Measurements from ENCODE around the gene CHI3L2. TPM values are rescaled to one million over a fixed set of nuclear protein-coding genes. Genes with fewer than 3 reads are reported as not detected.
A peak's percentile ranks its signal among the peaks of the same experiment; 100 is the strongest.

Gene CHI3L2
- total and polyA plus RNA-seq, 2 of the 13 experiments (the other 11 are each of a cell fraction or from before 2014, with no cell fraction given), result 0.46 to 1.7 TPM

- TF ChIP-seq ZNF281 (CRISPR knock-in tag; IDR thresholded peaks at IDR 0.05; ENCODE audit: borderline replicate concordance) (peak; percentile 54; the same call in 1 of the 2 replicates), ZNF678 (CRISPR knock-in tag; IDR thresholded peaks at IDR 0.05) (no peak), SP5 (CRISPR knock-in tag; IDR thresholded peaks at IDR 0.05; ENCODE audit: borderline replicate concordance, low read depth) (0 out of 2 replicates have a peak, but pooled peaks have one; percentile 27), ATAD3A (CRISPR knock-in tag; IDR thresholded peaks at IDR 0.05) (no peak), ZFP41 (CRISPR knock-in tag; IDR thresholded peaks at IDR 0.05; ENCODE audit: borderline replicate concordance) (no peak), LCORL (IDR thresholded peaks at IDR 0.05) (0 out of 2 replicates have a peak, but pooled peaks have one; percentile 19), LCORL (CRISPR knock-in tag; IDR thresholded peaks at IDR 0.05) (peak; percentile 98), PLRG1 (conservative IDR thresholded peaks at IDR 0.05) (no peak), PRDM15 (CRISPR knock-in tag; IDR thresholded peaks at IDR 0.05) (no peak), SOX5 (CRISPR knock-in tag; IDR thresholded peaks at IDR 0.05; ENCODE audit: borderline replicate concordance) (peak; percentile 55; the same call in 1 of the 2 replicates), ERF (CRISPR knock-in tag; IDR thresholded peaks at IDR 0.05) (0 out of 2 replicates have a peak, but pooled peaks have one; percentile 19), FOXJ3 (CRISPR knock-in tag; IDR thresholded peaks at IDR 0.05; ENCODE audit: borderline replicate concordance) (no peak), ZNF660 (CRISPR knock-in tag; IDR thresholded peaks at IDR 0.05; ENCODE audit: borderline replicate concordance, low read depth) (no peak), ELK4 (CRISPR knock-in tag; IDR thresholded peaks at IDR 0.05; ENCODE audit: borderline replicate concordance) (no peak), GMEB2 (CRISPR knock-in tag; IDR thresholded peaks at IDR 0.05; ENCODE audit: low read depth) (no peak), ZFP90 (CRISPR knock-in tag; IDR thresholded peaks at IDR 0.05; ENCODE audit: borderline replicate concordance) (peak; percentile 28; the same call in 1 of the 2 replicates), ZNF253 (CRISPR knock-in tag; IDR thresholded peaks at IDR 0.05; ENCODE audit: borderline replicate concordance) (no peak), FLYWCH1 (CRISPR knock-in tag; IDR thresholded peaks at IDR 0.05) (no peak), PPARG (CRISPR knock-in tag; conservative IDR thresholded peaks at IDR 0.05) (0 out of 2 replicates have a peak, but pooled peaks have one; percentile 34), NFIC (IDR thresholded peaks at IDR 0.05; ENCODE audit: low read length) (0 out of 2 replicates have a peak, but pooled peaks have one; percentile 41)
Observed at GRCh38 chr1:111227851-111228747, 586 bp downstream of the CHI3L2 start (continued).

Measured in HepG2 (cell line).